ENCODE data around the gene CERK. TPM values are rescaled to one million over a fixed set of nuclear protein-coding genes. Genes with fewer than 3 reads are reported as not detected.

CERK gene
- total and polyA plus RNA-seq, 2 of the 8 experiments (the other 6 are each of a cell fraction or from before 2014, with no cell fraction given): 26.6 to 59.0 TPM

GRCh38 chr22:46646531-46647215 is 91.4 kb downstream of the CERK start (continued):
- TF ChIP-seq CHD7 (IDR thresholded peaks at IDR 0.05; ENCODE audit: insufficient replicate concordance, low read length) (no peak), ASH2L (IDR thresholded peaks at IDR 0.05; ENCODE audit: low read length) (no peak)

Data from H1 (cell line).